Bronchial epithelial cell (primary cell): Measurements from ENCODE around the gene PADI1. TPM values are rescaled to one million over a fixed set of nuclear protein-coding genes. Genes with fewer than 3 reads are reported as not detected.
A peak's percentile ranks its signal among the peaks of the same experiment; 100 is the strongest.

Source experiments
- DNase-seq: peaks from one replicate; pipeline ENCODE4 v3.0.0-alpha.2; 2010; ENCODE audit warnings: low read depth
- FAIRE-seq: peaks from 2 replicates; lab custom pipeline; 2011; peaks lifted over from hg19 to GRCh38; lab: Jason Lieb, UNC
- H3K27me3 ChIP-seq: 2 replicates; pipeline ENCODE4 v1.5.1; 2011; ENCODE audit warnings: low read length; ENCODE audit not compliant: control insufficient read depth, insufficient read depth
- H3K36me3 ChIP-seq: 2 replicates; pipeline ENCODE4 v1.5.1; 2011; ENCODE audit warnings: low read length; ENCODE audit not compliant: control insufficient read depth, insufficient read depth
- H3K4me3 ChIP-seq: 2 replicates; pipeline ENCODE4 v1.5.1; 2011; ENCODE audit warnings: mild to moderate bottlenecking, low read depth, low read length, control low read depth
- CTCF ChIP-seq: IDR thresholded peaks from 2 replicates; pipeline ENCODE4 v1.5.1; 2011; ENCODE audit warnings: mild to moderate bottlenecking, moderate library complexity, low read length, control low read depth, inconsistent platforms; ENCODE audit not compliant: insufficient read depth, severe bottlenecking
- total RNA-seq: library from RNA; depleted of rRNA; stranded (reverse); fragments of >200 nt; gene quantifications from 2 replicates; pipeline ENCODE4 v1.2.1, GENCODE V29; 2014

The PADI1 gene
- total RNA-seq, 1 donor from 2014 or later: 11.8 TPM

- Histone ChIP-seq H3K4me3 (no peak overlapping the region), H3K36me3 (no peaks in the 10 kb centered on the region), H3K27me3 (no peaks in the 10 kb centered on the region)
- FAIRE-seq (no peak), DNase-seq (peak; percentile 33)
- TF ChIP-seq CTCF: no peak
Measured at GRCh38 chr1:17251246-17251645, 46.3 kb downstream of the PADI1 start.

- no peak for FAIRE-seq
- DNase-seq: peak; percentile 78
- no peaks in the 10 kb centered on the region for H3K36me3 ChIP-seq
- no peak overlapping the region for H3K4me3 ChIP-seq
- TF ChIP-seq CTCF: no peak
- H3K27me3 ChIP-seq: no peaks in the 10 kb centered on the region
Measured at GRCh38 chr1:17251701-17252376, 46.9 kb downstream of the PADI1 start.

- no peaks in the 10 kb centered on the region for H3K36me3 ChIP-seq
- H3K27me3 ChIP-seq: no peaks in the 10 kb centered on the region
- no peak for FAIRE-seq
- H3K4me3 ChIP-seq: no peak overlapping the region
- no peak for DNase-seq
- TF ChIP-seq CTCF: no peak
Measured at GRCh38 chr1:17255336-17255735, 50.4 kb downstream of the PADI1 start.

GRCh38 chr1:17258116-17258757, 53.3 kb downstream of the PADI1 start:
- no peak for FAIRE-seq
- DNase-seq: no peak
- no peak overlapping the region for H3K4me3 ChIP-seq
- H3K27me3 ChIP-seq: no peaks in the 10 kb centered on the region
- no peaks in the 10 kb centered on the region for H3K36me3 ChIP-seq
- no peak for TF ChIP-seq CTCF

- Histone ChIP-seq H3K4me3 (no peak overlapping the region), H3K36me3 (no peaks in the 10 kb centered on the region), H3K27me3 (no peaks in the 10 kb centered on the region)
- FAIRE-seq (peak; percentile 13), DNase-seq (peak; percentile 46)
- TF ChIP-seq CTCF: no peak
Measured at GRCh38 chr1:17258758-17259130, 53.8 kb downstream of the PADI1 start.
